ENCODE results near the gene ZC3H12D. TPM values are rescaled to one million over a fixed set of nuclear protein-coding genes. Genes with fewer than 3 reads are reported as not detected.

The ZC3H12D gene
- polyA plus RNA-seq, 3 donors, result 0.24 to 1.1 (median 0.30) TPM

- H3K27ac ChIP-seq (ENCODE audit: low read depth, low read length), result no peak overlapping the region
- 76 to 82% (median 81%) methylated on average over 2 of the region's 2 CpGs for WGBS, 3 donors
Measured at GRCh38 chr6:149433405-149433804, 51.4 kb downstream of the ZC3H12D start.

DNA sequence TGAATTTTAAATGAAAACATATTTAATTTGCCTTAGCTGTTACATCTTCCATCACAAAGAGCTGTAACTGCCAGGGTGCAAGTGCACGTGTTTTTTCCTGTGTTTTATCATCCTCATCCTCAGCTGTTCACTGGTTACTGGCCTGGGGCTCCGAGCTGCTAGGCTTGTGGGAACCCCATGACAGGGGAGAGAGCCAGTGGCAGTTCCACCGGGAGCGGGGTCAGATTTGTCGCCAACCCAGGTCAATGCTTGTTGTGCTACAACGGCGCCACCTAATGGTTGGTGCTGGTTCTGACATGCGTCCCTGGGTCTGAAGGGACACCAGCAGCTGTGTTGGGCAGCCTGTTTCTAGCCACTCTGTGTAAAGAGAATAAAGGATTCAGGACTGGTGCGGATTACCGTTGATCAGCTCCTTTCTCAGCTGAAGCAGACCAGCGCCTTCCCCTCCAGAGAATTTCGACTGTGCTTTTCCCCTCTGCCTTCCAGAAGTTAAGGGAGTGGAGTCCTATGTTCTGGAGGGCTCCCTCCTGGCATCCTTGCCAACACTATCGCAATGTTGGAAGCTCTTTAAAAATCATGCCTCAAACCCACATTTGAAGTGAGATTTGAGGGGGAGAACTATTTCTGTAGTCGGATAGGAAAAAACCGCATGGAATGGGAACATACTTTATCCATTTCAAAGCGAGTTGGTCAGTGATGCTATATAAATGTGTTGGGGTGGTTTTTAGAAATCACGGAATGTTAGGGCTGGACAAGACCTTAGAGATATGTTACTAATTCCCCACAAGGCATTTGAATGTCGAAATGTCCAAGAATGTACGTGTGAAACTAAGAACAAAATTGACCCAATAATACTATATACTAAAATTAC is 52.7 kb downstream of the ZC3H12D start:
- 27 to 31% (median 28%) methylated on average over 19 of the region's 19 CpGs for WGBS, 3 donors

GRCh38 chr6:149429427-149430360 is 55.1 kb downstream of the ZC3H12D start:
- H3K27ac ChIP-seq (ENCODE audit: low read depth, low read length), result no peak overlapping the region
- 87 to 91% (median 89%) methylated on average over 26 of the region's 26 CpGs for WGBS, 3 donors

More for the DNA sequence above, 52.7 kb downstream of the ZC3H12D start:
- no peak overlapping the region for H3K27ac ChIP-seq (ENCODE audit: low read depth, low read length)

DNA sequence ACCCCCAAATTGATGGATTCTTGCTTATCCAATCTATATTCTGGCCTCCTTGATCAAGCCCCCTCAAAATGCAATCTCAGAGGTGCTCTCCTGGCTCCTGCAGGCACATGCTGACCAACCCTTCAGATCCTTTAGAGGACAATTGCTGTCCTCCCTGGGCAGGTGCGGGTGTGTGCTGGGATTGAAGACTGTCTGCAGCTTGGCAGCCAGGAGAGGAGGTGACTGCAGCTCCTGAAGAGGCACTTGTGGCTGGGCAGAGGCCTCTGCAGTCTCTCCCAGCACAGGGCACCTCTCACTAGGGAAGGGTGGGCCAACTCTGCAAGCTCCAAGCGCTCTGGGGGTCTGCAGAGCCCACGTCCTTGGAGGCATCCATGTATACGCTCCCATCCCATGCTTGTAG is 56.2 kb downstream of the ZC3H12D start:
- 93 to 98% (median 96%) methylated on average over 4 of the region's 4 CpGs for WGBS, 3 donors
- no peak overlapping the region for H3K27ac ChIP-seq (ENCODE audit: low read depth, low read length)

- H3K27ac ChIP-seq (ENCODE audit: low read depth, low read length), result no peak overlapping the region
- 93 to 98% (median 97%) methylated on average over 5 of the region's 5 CpGs for WGBS, 3 donors
Measured at GRCh38 chr6:149425754-149426153, 59.1 kb downstream of the ZC3H12D start.

- 85 to 92% (median 90%) methylated on average over 8 of the region's 8 CpGs for WGBS, 3 donors
- no peak overlapping the region for H3K27ac ChIP-seq (ENCODE audit: low read depth, low read length)
Measured at GRCh38 chr6:149425224-149425623, 59.6 kb downstream of the ZC3H12D start.

DNA sequence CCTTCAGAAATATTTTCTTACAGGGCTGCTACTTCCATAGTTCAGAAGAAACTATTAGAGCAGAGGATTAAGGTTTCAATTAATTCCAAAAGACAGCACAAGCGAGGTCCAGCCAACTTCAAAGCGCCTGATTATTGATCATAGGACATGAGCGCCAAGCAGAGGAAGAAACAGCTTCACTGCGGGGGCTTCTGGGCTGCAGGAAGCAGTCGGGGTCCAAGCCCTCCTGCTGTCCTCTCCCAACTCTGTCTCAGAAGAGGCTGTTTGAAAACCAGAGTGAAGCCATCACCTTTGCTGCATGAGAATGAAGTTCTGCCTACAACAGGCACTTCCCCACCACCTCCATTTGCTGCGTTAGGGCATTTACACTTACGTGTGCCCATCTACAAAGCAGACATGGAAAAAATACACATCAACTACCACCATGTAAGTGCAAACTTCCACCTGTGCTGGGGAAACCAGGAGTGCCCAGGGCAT is 60.8 kb downstream of the ZC3H12D start:
- no peak overlapping the region for H3K27ac ChIP-seq (ENCODE audit: low read depth, low read length)

DNA sequence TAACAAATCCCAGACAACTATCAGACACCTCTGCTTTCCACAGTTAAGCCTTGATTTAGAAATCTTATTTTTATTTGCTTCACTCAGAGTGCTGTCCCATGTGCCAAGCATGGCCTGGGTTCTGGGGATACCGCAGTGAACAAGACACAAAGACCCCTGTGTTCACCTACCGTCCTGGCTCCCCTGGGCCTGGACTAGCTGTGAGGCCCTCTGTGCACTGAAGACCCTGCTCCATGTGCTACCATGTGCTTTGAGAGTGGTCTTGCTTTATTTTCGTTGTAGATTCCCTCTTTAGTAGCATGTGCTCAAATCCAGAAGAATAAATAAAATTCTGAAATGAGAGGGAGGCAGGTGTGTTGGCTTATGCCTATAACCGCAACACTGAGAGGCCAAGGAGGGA is 62.2 kb downstream of the ZC3H12D start:
- WGBS, 3 donors, result 93 to 94% (median 93%) methylated on average over 4 of the region's 4 CpGs
- no peak overlapping the region for H3K27ac ChIP-seq (ENCODE audit: low read depth, low read length)

More for the DNA sequence above, 60.8 kb downstream of the ZC3H12D start:
- WGBS, 3 donors, result 40 to 65% (median 53%) methylated on average over 7 of the region's 7 CpGs

DNA sequence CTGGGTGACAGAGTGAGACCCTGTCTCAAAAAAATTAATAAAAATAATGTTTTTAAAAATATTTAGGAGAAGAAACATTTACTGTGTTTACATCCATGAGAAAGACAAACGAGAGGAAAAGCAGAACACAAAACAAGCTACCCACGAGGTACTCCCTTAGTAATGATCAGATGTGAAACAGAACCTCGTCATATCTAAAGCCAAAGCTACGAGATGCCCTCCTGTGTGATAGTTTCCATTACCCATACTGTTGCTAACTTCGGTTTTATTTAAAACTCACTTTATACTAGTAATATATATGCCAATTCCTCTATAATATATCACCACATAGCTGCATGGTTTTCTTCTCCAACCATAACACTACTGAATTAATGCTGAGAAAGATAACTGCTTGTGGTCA is 63.7 kb downstream of the ZC3H12D start:
- 71 to 76% (median 76%) methylated on average over 5 of the region's 5 CpGs for WGBS, 3 donors
- H3K27ac ChIP-seq (ENCODE audit: low read depth, low read length), result no peak overlapping the region

GRCh38 chr6:149419696-149420404 is 65.0 kb downstream of the ZC3H12D start:
- whole genome bisulfite sequencing, 3 donors, result 88 to 90% (median 89%) methylated on average over 13 of the region's 13 CpGs

DNA sequence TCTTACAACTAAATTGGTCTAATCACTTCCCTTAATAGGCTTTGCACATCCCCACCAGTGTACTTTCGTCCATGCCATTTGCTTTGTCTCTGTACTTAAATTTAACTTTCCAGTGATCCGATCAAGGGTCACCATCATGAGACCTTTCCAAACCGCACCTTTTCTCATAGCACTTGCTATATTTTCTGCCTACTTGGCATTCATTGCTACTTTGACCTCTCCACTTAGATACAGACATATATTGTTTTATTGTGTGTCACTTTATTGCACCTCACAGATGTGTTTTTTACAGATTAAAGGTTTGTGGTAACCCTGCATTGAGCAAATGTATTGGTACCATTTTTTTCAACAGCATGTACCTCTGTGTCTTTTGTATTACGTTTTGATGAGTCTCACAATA is 70.0 kb downstream of the ZC3H12D start:
- no peak overlapping the region for H3K27ac ChIP-seq (ENCODE audit: low read depth, low read length)
- WGBS, 3 donors, result 92 to 97% (median 95%) methylated on average over 4 of the region's 4 CpGs

More at GRCh38 chr6:149419696-149420404, 65.0 kb downstream of the ZC3H12D start:
- H3K27ac ChIP-seq (ENCODE audit: low read depth, low read length), result no peak overlapping the region

GRCh38 chr6:149414009-149414408 is 70.8 kb downstream of the ZC3H12D start:
- H3K27ac ChIP-seq (ENCODE audit: low read depth, low read length), result no peak overlapping the region
- 67 to 97% (median 94%) methylated on average over 4 of the region's 4 CpGs for WGBS, 3 donors

- H3K27ac ChIP-seq (ENCODE audit: low read depth, low read length), result no peak overlapping the region
Measured at GRCh38 chr6:149410557-149410956, 74.3 kb downstream of the ZC3H12D start.

- H3K27ac ChIP-seq (ENCODE audit: low read depth, low read length), result no peak overlapping the region
- WGBS, 3 donors, result 92 to 98% (median 95%) methylated on average over 3 of the region's 3 CpGs
Measured at GRCh38 chr6:149409617-149410016, 75.2 kb downstream of the ZC3H12D start.

DNA sequence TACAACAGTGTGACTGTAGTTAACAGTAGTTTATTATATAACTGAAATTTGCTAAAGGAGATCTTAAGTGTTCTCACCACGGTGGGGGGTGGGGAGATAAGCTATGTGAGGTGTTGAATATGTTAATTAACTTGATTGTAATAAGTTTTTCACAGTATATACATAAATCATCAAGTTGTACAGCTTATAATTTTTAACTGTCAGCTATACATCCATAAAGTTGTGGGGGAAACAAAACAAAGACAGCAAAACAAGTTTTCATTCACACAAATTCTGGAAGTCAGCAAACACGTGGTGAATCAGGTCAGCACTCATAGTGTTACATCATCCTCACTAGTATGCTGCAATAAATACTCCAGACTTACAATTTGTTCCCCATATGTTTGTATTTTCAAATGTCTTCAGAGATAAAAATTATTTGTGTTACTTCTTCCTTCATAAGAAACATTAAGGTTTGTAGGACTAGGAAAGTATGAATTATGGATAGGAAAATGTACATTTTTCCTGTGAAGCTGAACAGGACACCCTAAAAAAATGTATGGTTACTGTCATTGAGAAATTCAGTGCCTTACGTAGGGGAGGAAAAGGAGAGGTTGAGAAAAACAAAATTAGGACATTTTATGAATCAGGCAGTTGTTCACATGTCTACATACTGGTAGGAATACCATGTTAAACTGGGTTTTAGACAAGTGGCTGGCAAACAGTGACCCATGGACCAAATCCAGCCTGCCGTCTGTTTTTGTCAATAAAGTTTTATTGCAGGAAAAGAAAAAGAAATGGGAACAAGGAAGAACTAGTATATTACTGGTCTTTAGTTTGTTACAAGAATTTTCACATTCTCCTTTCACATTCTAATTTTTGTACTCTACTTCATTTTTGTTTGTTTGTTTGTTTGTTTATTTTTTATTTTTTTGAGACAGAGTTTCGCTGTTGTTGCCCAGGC is 78.7 kb downstream of the ZC3H12D start:
- H3K27ac ChIP-seq (ENCODE audit: low read depth, low read length), result no peak overlapping the region
- 67 to 91% (median 71%) methylated on average over 5 of the region's 5 CpGs for WGBS, 3 donors

GRCh38 chr6:149403534-149403933 is 81.3 kb downstream of the ZC3H12D start:
- H3K27ac ChIP-seq (ENCODE audit: low read depth, low read length), result no peak overlapping the region
- WGBS, 3 donors, result 98 to 100% (median 99%) methylated on average over 3 of the region's 3 CpGs

DNA sequence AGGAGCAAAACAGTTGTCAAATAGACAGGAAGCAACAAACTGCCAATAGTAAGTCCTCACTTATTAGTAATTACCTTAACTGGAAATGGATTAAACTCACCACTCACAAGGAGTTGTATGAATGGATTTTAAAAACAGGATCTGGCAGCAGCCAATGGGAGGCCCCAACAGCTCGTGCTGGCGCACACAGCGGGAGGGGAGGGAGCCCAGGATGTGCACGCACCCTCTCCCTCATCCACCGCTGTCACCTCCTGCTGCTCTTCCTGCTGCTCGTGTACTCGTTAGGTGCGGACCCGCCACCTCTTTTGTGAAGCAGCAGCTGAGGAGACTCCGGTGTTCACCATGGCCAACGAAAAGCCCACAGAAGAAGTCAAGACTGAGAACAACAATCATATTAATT is 84.8 kb downstream of the ZC3H12D start, which contains the start of gene SUMO4:
SUMO4 (plus strand) TSS at position 213 of the 400 bp plus-strand sequence; CDS start at position 343, 130 bp downstream.
- H3K27ac ChIP-seq (ENCODE audit: low read depth, low read length), result no peak within 1 kb of the TSS
- WGBS, 3 donors, result 97 to 98% (median 97%) methylated on average over 11 of the region's 11 CpGs
